Parathyroid adenoma (tissue), 2 donors: ENCODE measurements around the gene JAGN1.
"Not testable (repeated sequence)": the region's sequence is repeated elsewhere in the genome, so short reads cannot be mapped to it uniquely, and the experiment has no call there.

Source experiments
- H2AFZ ChIP-seq: fragments of 300-600 bp; sonication (generic); one replicate; pipeline ENCODE4 v1.7.0; 2017; ENCODE audit warnings: antibody characterized with exemption, mild to moderate bottlenecking
- H3K27ac ChIP-seq: fragments of 300-600 bp; sonication (generic); one replicate; pipeline ENCODE4 v1.7.0; 2017
- H3K27me3 ChIP-seq: fragments of 300-600 bp; sonication (generic); one replicate; pipeline ENCODE4 v1.7.0; 2017; ENCODE audit warnings: low read length; ENCODE audit not compliant: control insufficient read depth, insufficient read depth
- H3K36me3 ChIP-seq: fragments of 300-600 bp; sonication (generic); one replicate; pipeline ENCODE4 v1.7.0; 2017; ENCODE audit warnings: low read length; ENCODE audit not compliant: control insufficient read depth, insufficient read depth
- H3K4me1 ChIP-seq: fragments of 300-600 bp; sonication (generic); one replicate; pipeline ENCODE4 v1.7.0; 2017; ENCODE audit warnings: control low read depth
- H3K4me2 ChIP-seq: fragments of 300-600 bp; sonication (generic); one replicate; pipeline ENCODE4 v1.7.0; 2017; ENCODE audit warnings: low read length
- H3K4me3 ChIP-seq: fragments of 300-600 bp; sonication (generic); one replicate; pipeline ENCODE4 v1.7.0; 2017; ENCODE audit warnings: low read depth, low read length
- H3K79me2 ChIP-seq: fragments of 300-600 bp; sonication (generic); one replicate; pipeline ENCODE4 v1.7.0; 2017; ENCODE audit warnings: control low read depth
- H3K9ac ChIP-seq: fragments of 300-600 bp; sonication (generic); one replicate; pipeline ENCODE4 v1.7.0; 2017; ENCODE audit warnings: mild to moderate bottlenecking
- H3K9me3 ChIP-seq: fragments of 300-600 bp; sonication (generic); one replicate; pipeline ENCODE4 v1.7.0; 2017; ENCODE audit warnings: low read length; ENCODE audit not compliant: control insufficient read depth
- CTCF ChIP-seq: fragments of 300-600 bp; sonication (generic); IDR thresholded peaks from one replicate; pipeline ENCODE4 v1.7.0; 2017; ENCODE audit warnings: antibody characterized with exemption, mild to moderate bottlenecking
- donor health status: primary hyperparathyroidism.

JAGN1 gene

GRCh38 chr3:9898467-9899241 lies 8.2 kb downstream of the JAGN1 start:
- H3K27ac ChIP-seq, result no peak overlapping the region

GRCh38 chr3:9899289-9899791 lies 8.9 kb downstream of the JAGN1 start:
- no peaks in the 10 kb centered on the region for H3K36me3 ChIP-seq
- no peaks in the 10 kb centered on the region for H3K9me3 ChIP-seq
- TF ChIP-seq CTCF, result no peak
- no peak overlapping the region for H3K4me2 ChIP-seq
- no peak overlapping the region for H3K27ac ChIP-seq
- H3K4me3 ChIP-seq, result no peak overlapping the region
- no peak overlapping the region for H3K9ac ChIP-seq
- H2AFZ ChIP-seq, result no peak overlapping the region
- no peaks in the 10 kb centered on the region for H3K4me1 ChIP-seq
- no peaks in the 10 kb centered on the region for H3K27me3 ChIP-seq
- H3K79me2 ChIP-seq, result peaks cover 9% of the 10 kb centered on the region

More at GRCh38 chr3:9898467-9899241, 8.2 kb downstream of the JAGN1 start:
- Histone ChIP-seq H3K36me3 (no peaks in the 10 kb centered on the region), H3K4me3 (no peak overlapping the region), H3K4me1 (no peaks in the 10 kb centered on the region), H3K27me3 (no peaks in the 10 kb centered on the region), H3K4me2 (no peak overlapping the region), H3K79me2 (peaks cover 9% of the 10 kb centered on the region), H3K9ac (no peak overlapping the region), H2AFZ (no peak overlapping the region), H3K9me3 (no peaks in the 10 kb centered on the region)
- TF ChIP-seq CTCF, result no peak

- not testable (repeated sequence) for H3K4me3 ChIP-seq, H3K36me3 ChIP-seq, H3K9ac ChIP-seq, H3K4me1 ChIP-seq, H3K4me2 ChIP-seq, H3K9me3 ChIP-seq, H3K79me2 ChIP-seq, H3K27me3 ChIP-seq, H2AFZ ChIP-seq, H3K27ac ChIP-seq
Measured at GRCh38 chr3:9900965-9901415, 10.6 kb downstream of the JAGN1 start.

GRCh38 chr3:9901967-9902366 lies 11.6 kb downstream of the JAGN1 start:
- Histone ChIP-seq H3K36me3 (no peaks in the 10 kb centered on the region), H3K79me2 (peaks cover 9% of the 10 kb centered on the region), H3K9ac (no peak overlapping the region), H3K4me2 (no peak overlapping the region), H3K27ac (no peak overlapping the region), H2AFZ (no peak overlapping the region), H3K27me3 (no peaks in the 10 kb centered on the region), H3K4me3 (no peak overlapping the region), H3K9me3 (no peaks in the 10 kb centered on the region), H3K4me1 (no peaks in the 10 kb centered on the region)
- no peak for TF ChIP-seq CTCF

- Histone ChIP-seq H2AFZ (no peak within 1 kb of the TSS), H3K36me3 (no peaks in the 10 kb centered on the region), H3K4me2 (peak within 1 kb of the TSS; percentile 65), H3K4me1 (no peaks in the 10 kb centered on the region), H3K27ac (no peak within 1 kb of the TSS), H3K79me2 (peaks cover 5% of the 10 kb centered on the region), H3K9me3 (no peaks in the 10 kb centered on the region), H3K9ac (no peak within 1 kb of the TSS), H3K27me3 (no peaks in the 10 kb centered on the region), H3K4me3 (peak within 1 kb of the TSS; percentile 60)
- no peak for TF ChIP-seq CTCF
Measured at GRCh38 chr3:9902372-9903237, 12.2 kb downstream of the JAGN1 start, which contains the start of gene IL17RE. IL17RE (plus strand) TSS chr3:9902848; CDS start chr3:9902933, 85 bp downstream.
